NCI-H128 (cell line): Measurements from ENCODE around the gene SYT6.

ENCODE experiments used
- DNase-seq: peaks from one replicate; lab custom pipeline; 2025; ENCODE audit not compliant: unreplicated experiment; lab: John Stamatoyannopoulos, UW

The SYT6 gene

GRCh38 chr1:114122941-114123618 is 30.6 kb downstream of the SYT6 start:
- no peak for DNase-seq

GRCh38 chr1:114118351-114118990 is 35.2 kb downstream of the SYT6 start:
- DNase-seq: no peak

- DNase-seq: no peak
Observed at GRCh38 chr1:114117654-114118053, 36.0 kb downstream of the SYT6 start.

- no peak for DNase-seq
Observed at GRCh38 chr1:114116086-114116485, 37.6 kb downstream of the SYT6 start.

GRCh38 chr1:114114185-114115094 is 39.2 kb downstream of the SYT6 start:
- no peak for DNase-seq

- no peak for DNase-seq
Observed at GRCh38 chr1:114113411-114114184, 40.1 kb downstream of the SYT6 start.

GRCh38 chr1:114112775-114113174 is 40.9 kb downstream of the SYT6 start:
- no peak for DNase-seq

GRCh38 chr1:114111731-114112641 is 41.7 kb downstream of the SYT6 start:
- no peak for DNase-seq

GRCh38 chr1:114109981-114110380 is 43.7 kb downstream of the SYT6 start:
- DNase-seq: no peak

GRCh38 chr1:114108751-114109255 is 44.9 kb downstream of the SYT6 start:
- DNase-seq: no peak

- no peak for DNase-seq
Observed at GRCh38 chr1:114107474-114108435, 45.9 kb downstream of the SYT6 start.

GRCh38 chr1:114105421-114105979 is 48.2 kb downstream of the SYT6 start:
- peak; percentile 37 for DNase-seq

GRCh38 chr1:114104949-114105348 is 48.7 kb downstream of the SYT6 start:
- no peak for DNase-seq

GRCh38 chr1:114103992-114104391 is 49.7 kb downstream of the SYT6 start:
- DNase-seq: no peak

GRCh38 chr1:114102136-114102535 is 51.5 kb downstream of the SYT6 start:
- DNase-seq: no peak

- no peak for DNase-seq
Observed at GRCh38 chr1:114100148-114100547, 53.5 kb downstream of the SYT6 start.

GRCh38 chr1:114099268-114099667 is 54.4 kb downstream of the SYT6 start:
- peak; percentile 10 for DNase-seq

- no peak for DNase-seq
Observed at GRCh38 chr1:114097109-114097508, 56.6 kb downstream of the SYT6 start.
